Measurements from ENCODE around the gene TMEM81.
A peak's percentile ranks its signal among the peaks of the same experiment; 100 is the strongest.

The TMEM81 gene

GRCh38 chr1:205091043-205091740 lies 6.9 kb upstream of the TMEM81 start:
- Histone ChIP-seq H3K4me1 (ENCODE audit: control insufficient read depth in 1 of 2, insufficient read depth in 2 of 2, low read length in 2 of 2) (no peaks in the 10 kb centered on the region), H3K79me1 (ENCODE audit: low read length) (no peaks in the 10 kb centered on the region), H3K14ac (ENCODE audit: low read length) (no peak overlapping the region), H3K9ac (ENCODE audit: low read length) (peak overlapping the region; percentile 55), H3K27me3 (ENCODE audit: insufficient read depth, low read length) (no peaks in the 10 kb centered on the region), H4K12ac (ENCODE audit: low read depth, low read length) (no peak overlapping the region), H4K91ac (ENCODE audit: low read depth, low read length) (no peak overlapping the region), H4K8ac (ENCODE audit: low read depth, low read length) (no peak overlapping the region), H2AFZ (ENCODE audit: insufficient read depth, low read length, poor library complexity) (no peak overlapping the region), H3K4me3 (ENCODE audit: low read depth, low read length) (peak overlapping the region; percentile 18), H2AK5ac (ENCODE audit: low read length) (no peak overlapping the region), H2BK120ac (ENCODE audit: insufficient read depth, low read length, poor library complexity) (no peak overlapping the region), H3K36me3 (ENCODE audit: control insufficient read depth in 1 of 2, insufficient read depth in 2 of 2, low read length in 2 of 2) (peaks cover 13 to 27% of the 10 kb centered on the region in 2 experiments), H3K18ac (ENCODE audit: low read length) (no peak overlapping the region), H3K4me2 (ENCODE audit: low read length) (no peak overlapping the region), H3K23ac (ENCODE audit: low read length) (no peak overlapping the region), H3K9me3 (ENCODE audit: insufficient read depth, low read depth, low read length) (no peaks in the 10 kb centered on the region), H2BK5ac (ENCODE audit: low read depth, low read length, poor library complexity) (no peak overlapping the region), H3K27ac (ENCODE audit: low read depth, low read length) (no peak overlapping the region), H3K79me2 (ENCODE audit: control insufficient read depth, insufficient read depth, low read length, poor library complexity) (no peaks in the 10 kb centered on the region), H2BK12ac (ENCODE audit: low read length) (no peak overlapping the region), H3K4ac (ENCODE audit: low read depth, low read length) (no peak overlapping the region)
- DNase-seq: no peak
- WGBS (ENCODE audit: extremely low coverage, insufficient coverage, insufficient read length): no CpG with 5 or more reads among the region's 4 CpGs

DNA sequence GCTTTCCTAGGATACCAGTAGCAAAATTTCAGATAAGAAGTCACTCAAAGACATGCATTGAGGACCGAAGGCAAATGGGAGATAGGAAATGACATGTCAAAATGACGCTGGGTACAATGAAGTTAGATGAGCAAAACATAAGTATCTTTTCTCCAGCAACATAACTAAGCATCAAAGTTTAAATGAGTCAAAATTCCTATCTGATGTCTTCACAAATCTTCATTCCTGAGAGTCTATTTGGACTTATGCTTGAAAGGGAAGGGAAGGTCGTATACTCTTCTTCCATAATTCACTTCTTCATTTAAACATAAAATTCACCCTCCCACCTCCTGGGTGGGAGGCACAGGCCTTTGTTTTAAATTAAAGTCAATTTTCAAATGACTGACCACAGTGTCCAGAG lies 4.1 kb upstream of the TMEM81 start:
- H3K79me1 ChIP-seq (ENCODE audit: low read length): no peaks in the 10 kb centered on the region

DNA sequence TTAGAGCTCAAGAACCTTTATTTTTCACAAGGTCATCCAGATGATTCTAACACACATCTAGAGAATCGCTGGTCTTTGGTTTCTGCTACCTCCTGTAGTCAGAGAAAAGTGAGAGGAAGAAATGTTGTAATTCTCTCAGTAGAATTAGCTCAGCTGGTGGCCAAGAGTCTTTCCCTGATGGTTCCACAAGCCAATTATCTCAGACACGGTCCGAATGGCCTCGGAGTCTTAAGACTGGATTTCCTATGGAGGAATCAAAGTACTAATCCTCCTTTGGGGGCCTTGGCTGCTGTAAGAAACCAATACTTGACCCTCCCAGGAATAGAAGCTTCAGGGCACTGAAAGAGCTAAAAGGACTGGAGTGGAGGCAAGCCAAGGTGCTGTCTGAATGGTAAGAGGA lies 1.8 kb downstream of the TMEM81 start:
- H4K8ac ChIP-seq (ENCODE audit: low read depth, low read length): no peak overlapping the region
- H2AK5ac ChIP-seq (ENCODE audit: low read length): no peak overlapping the region
- no peak overlapping the region for H3K9ac ChIP-seq (ENCODE audit: low read length)
- H3K14ac ChIP-seq (ENCODE audit: low read length): no peak overlapping the region
- WGBS (ENCODE audit: extremely low coverage, insufficient coverage, insufficient read length): no CpG with 5 or more reads among the region's 4 CpGs
- H2AFZ ChIP-seq (ENCODE audit: insufficient read depth, low read length, poor library complexity): no peak overlapping the region
- H3K9me3 ChIP-seq (ENCODE audit: insufficient read depth, low read depth, low read length): no peaks in the 10 kb centered on the region
- H3K18ac ChIP-seq (ENCODE audit: low read length): no peak overlapping the region
- no peak for DNase-seq
- no peak overlapping the region for H3K4me3 ChIP-seq (ENCODE audit: low read depth, low read length)
- H3K79me2 ChIP-seq (ENCODE audit: control insufficient read depth, insufficient read depth, low read length, poor library complexity): no peaks in the 10 kb centered on the region
- H3K27ac ChIP-seq (ENCODE audit: low read depth, low read length): no peak overlapping the region
- no peak overlapping the region for H3K23ac ChIP-seq (ENCODE audit: low read length)
- no peak overlapping the region for H2BK120ac ChIP-seq (ENCODE audit: insufficient read depth, low read length, poor library complexity)
- H2BK5ac ChIP-seq (ENCODE audit: low read depth, low read length, poor library complexity): no peak overlapping the region
- no peaks in the 10 kb centered on the region for H3K4me1 ChIP-seq (ENCODE audit: control insufficient read depth in 1 of 2, insufficient read depth in 2 of 2, low read length in 2 of 2)
- no peak overlapping the region for H3K4ac ChIP-seq (ENCODE audit: low read depth, low read length)
- H4K12ac ChIP-seq (ENCODE audit: low read depth, low read length): no peak overlapping the region
- no peak overlapping the region for H4K91ac ChIP-seq (ENCODE audit: low read depth, low read length)
- no peak overlapping the region for H3K4me2 ChIP-seq (ENCODE audit: low read length)
- H3K79me1 ChIP-seq (ENCODE audit: low read length): no peaks in the 10 kb centered on the region
- H2BK12ac ChIP-seq (ENCODE audit: low read length): no peak overlapping the region
- peaks cover 12 to 18% of the 10 kb centered on the region in 2 experiments for H3K36me3 ChIP-seq (ENCODE audit: control insufficient read depth in 1 of 2, insufficient read depth in 2 of 2, low read length in 2 of 2)
- no peaks in the 10 kb centered on the region for H3K27me3 ChIP-seq (ENCODE audit: insufficient read depth, low read length)

More for the DNA sequence above, 4.1 kb upstream of the TMEM81 start:
- H3K27me3 ChIP-seq (ENCODE audit: insufficient read depth, low read length): no peaks in the 10 kb centered on the region
- no peak overlapping the region for H4K8ac ChIP-seq (ENCODE audit: low read depth, low read length)
- H3K23ac ChIP-seq (ENCODE audit: low read length): no peak overlapping the region
- H4K12ac ChIP-seq (ENCODE audit: low read depth, low read length): no peak overlapping the region
- H2BK12ac ChIP-seq (ENCODE audit: low read length): no peak overlapping the region
- no peak overlapping the region for H3K27ac ChIP-seq (ENCODE audit: low read depth, low read length)
- H3K9me3 ChIP-seq (ENCODE audit: insufficient read depth, low read depth, low read length): no peaks in the 10 kb centered on the region
- no peak overlapping the region for H3K18ac ChIP-seq (ENCODE audit: low read length)
- no peak overlapping the region for H2BK5ac ChIP-seq (ENCODE audit: low read depth, low read length, poor library complexity)
- H3K14ac ChIP-seq (ENCODE audit: low read length): no peak overlapping the region
- no peak overlapping the region for H3K4me2 ChIP-seq (ENCODE audit: low read length)
- no peak overlapping the region for H3K4ac ChIP-seq (ENCODE audit: low read depth, low read length)
- no peak overlapping the region for H4K91ac ChIP-seq (ENCODE audit: low read depth, low read length)
- no peak overlapping the region for H2BK120ac ChIP-seq (ENCODE audit: insufficient read depth, low read length, poor library complexity)
- WGBS (ENCODE audit: extremely low coverage, insufficient coverage, insufficient read length): no CpG with 5 or more reads among the region's 3 CpGs
- H2AK5ac ChIP-seq (ENCODE audit: low read length): no peak overlapping the region
- no peak overlapping the region for H3K9ac ChIP-seq (ENCODE audit: low read length)
- H3K4me1 ChIP-seq (ENCODE audit: control insufficient read depth in 1 of 2, insufficient read depth in 2 of 2, low read length in 2 of 2): no peaks in the 10 kb centered on the region
- no peak overlapping the region for H2AFZ ChIP-seq (ENCODE audit: insufficient read depth, low read length, poor library complexity)
- no peaks in the 10 kb centered on the region for H3K79me2 ChIP-seq (ENCODE audit: control insufficient read depth, insufficient read depth, low read length, poor library complexity)
- H3K36me3 ChIP-seq (ENCODE audit: control insufficient read depth in 1 of 2, insufficient read depth in 2 of 2, low read length in 2 of 2): peaks cover 17 to 30% of the 10 kb centered on the region in 2 experiments
- peak in 1 of 2 donors; percentile 5 for DNase-seq
- H3K4me3 ChIP-seq (ENCODE audit: low read depth, low read length): no peak overlapping the region

DNA sequence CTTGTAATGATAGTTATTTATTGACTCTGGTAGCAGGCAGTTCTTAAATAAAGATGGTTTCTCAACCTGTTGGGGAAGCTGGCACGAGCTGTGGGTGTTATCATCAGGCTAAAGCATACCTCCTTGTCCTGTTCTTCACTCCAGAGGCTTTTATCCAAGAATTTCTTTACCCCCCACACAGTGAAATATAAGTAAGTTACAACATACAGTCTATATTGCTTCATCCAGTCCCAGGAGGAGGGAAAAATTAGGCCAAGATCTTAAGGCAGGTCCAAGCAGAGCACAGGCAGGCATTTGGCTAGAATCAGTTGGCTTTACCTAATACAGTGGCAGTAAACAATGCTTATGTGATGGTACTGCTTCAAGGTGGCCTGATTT lies 6.3 kb downstream of the TMEM81 start:
- Histone ChIP-seq H3K4me1 (ENCODE audit: control insufficient read depth in 1 of 2, insufficient read depth in 2 of 2, low read length in 2 of 2) (peaks cover 2 to 5% of the 10 kb centered on the region in 2 experiments), H2BK5ac (ENCODE audit: low read depth, low read length, poor library complexity) (no peak overlapping the region), H3K79me2 (ENCODE audit: control insufficient read depth, insufficient read depth, low read length, poor library complexity) (no peaks in the 10 kb centered on the region), H3K14ac (ENCODE audit: low read length) (no peak overlapping the region), H3K23ac (ENCODE audit: low read length) (no peak overlapping the region), H3K4me2 (ENCODE audit: low read length) (no peak overlapping the region), H3K9me3 (ENCODE audit: insufficient read depth, low read depth, low read length) (peaks cover 3% of the 10 kb centered on the region), H3K27ac (ENCODE audit: low read depth, low read length) (no peak overlapping the region), H4K91ac (ENCODE audit: low read depth, low read length) (no peak overlapping the region), H3K9ac (ENCODE audit: low read length) (no peak overlapping the region), H3K79me1 (ENCODE audit: low read length) (no peaks in the 10 kb centered on the region), H2AFZ (ENCODE audit: insufficient read depth, low read length, poor library complexity) (no peak overlapping the region), H4K8ac (ENCODE audit: low read depth, low read length) (no peak overlapping the region), H2BK120ac (ENCODE audit: insufficient read depth, low read length, poor library complexity) (no peak overlapping the region), H4K12ac (ENCODE audit: low read depth, low read length) (no peak overlapping the region), H3K36me3 (ENCODE audit: control insufficient read depth in 1 of 2, insufficient read depth in 2 of 2, low read length in 2 of 2) (peaks cover 0 to 2% of the 10 kb centered on the region in 2 experiments), H2AK5ac (ENCODE audit: low read length) (no peak overlapping the region), H3K4ac (ENCODE audit: low read depth, low read length) (no peak overlapping the region), H2BK12ac (ENCODE audit: low read length) (no peak overlapping the region), H3K4me3 (ENCODE audit: low read depth, low read length) (no peak overlapping the region), H3K18ac (ENCODE audit: low read length) (no peak overlapping the region), H3K27me3 (ENCODE audit: insufficient read depth, low read length) (no peaks in the 10 kb centered on the region)
- no CpG with 5 or more reads among the region's 1 CpG for WGBS (ENCODE audit: extremely low coverage, insufficient coverage, insufficient read length)
- no peak for DNase-seq

Measured in trophoblast cell (in vitro differentiated cells and primary cell).